Esophagus muscularis mucosa (tissue), 4 donors: ENCODE data around the gene IPCEF1. TPM values are rescaled to one million over a fixed set of nuclear protein-coding genes. Genes with fewer than 3 reads are reported as not detected.

ENCODE experiments used
- DNase-seq: peaks from one replicate; pipeline ENCODE4 v3.0.0-alpha.2; 2017; ENCODE audit errors: extremely low spot score
- H3K27ac ChIP-seq, 4 donors: fragments of 200-600 bp; sonication (generic); replicated peaks in 1 of 4; 1 replicate in 3 of 4; 2 replicates in 1 of 4; pipeline ENCODE4 v1.5.1; 2016 to 2019; ENCODE audit warnings: mild to moderate bottlenecking in 1 of 4
- H3K27me3 ChIP-seq, 4 donors: fragments of 200-600 bp; sonication (generic); one replicate each; pipeline versions ENCODE4 v1.5.1 to v1.6.0; 2016 to 2019
- H3K36me3 ChIP-seq, 4 donors: fragments of 200-600 bp; sonication (generic); one replicate each; pipeline ENCODE4 v1.5.1; 2016 to 2019
- H3K4me1 ChIP-seq, 4 donors: fragments of 200-600 bp; sonication (generic); one replicate each; pipeline ENCODE4 v1.5.1; 2016 to 2019
- H3K4me3 ChIP-seq, 4 donors: fragments of 200-600 bp; sonication (generic); 1 replicate in 2 of 4; 2 replicates in 2 of 4; pipeline ENCODE4 v1.5.1; 2016 to 2019; ENCODE audit warnings: mild to moderate bottlenecking in 4 of 4, moderate library complexity in 1 of 4
- H3K9me3 ChIP-seq, 4 donors: fragments of 200-600 bp; sonication (generic); 1 replicate in 3 of 4; 2 replicates in 1 of 4; pipeline ENCODE4 v1.5.1; 2016 to 2019
- CTCF ChIP-seq, 3 experiments: fragments of 200-600 bp in 2 of 3; fragments of 450-650 bp in 1 of 3; sonication (generic) in 2 of 3; IDR thresholded peaks; one replicate each; pipeline ENCODE4 v1.5.1; 2017 to 2019; ENCODE audit warnings: antibody characterized with exemption in 3 of 3, mild to moderate bottlenecking in 2 of 3, moderate library complexity in 1 of 3
- EP300 ChIP-seq: sonication (generic); formaldehyde crosslinking; IDR thresholded peaks from one replicate; pipeline ENCODE4 v1.6.1; 2017; ENCODE audit warnings: antibody characterized with exemption
- POLR2A ChIP-seq: fragments of 450-650 bp; IDR thresholded peaks from one replicate; pipeline ENCODE4 v1.6.1; 2017; ENCODE audit warnings: antibody characterized with exemption, moderate library complexity, mild to moderate bottlenecking, low read depth
- POLR2AphosphoS5 ChIP-seq, 2 donors: sonication (generic); formaldehyde crosslinking; IDR thresholded peaks; one replicate each; pipeline ENCODE4 v1.6.1; 2017; ENCODE audit warnings: antibody characterized with exemption in 2 of 2
- WGBS: methylation state at CpG from one replicate; pipeline ENCODE4 v1.1.5; 2018; 5-methylcytosine and 5-hydroxymethylcytosine counted together
- intact Hi-C: fragments of 100-400 bp; cut with DNase I; formaldehyde crosslinking; loops from one replicate; pipeline ENCODE4 v1.15.1; 2023
- total RNA-seq, 4 donors: library from RNA; depleted of rRNA; stranded (reverse); fragments of >200 nt; gene quantifications; one replicate each; pipeline versions ENCODE4 v1.1.0 to v1.2.1, GENCODE V29; 2016

IPCEF1 gene
- total RNA-seq, 4 donors from 2014 or later = 0.63 to 2.7 (median 1.2) TPM

GRCh38 chr6:154164397-154164796 is 192.2 kb downstream of the IPCEF1 start:
- no peak for TF ChIP-seq EP300
- TF ChIP-seq CTCF (IDR thresholded peaks at IDR 0.05) = no peak
- TF ChIP-seq POLR2A = no peak
- peak; percentile 53 to 64 for TF ChIP-seq POLR2AphosphoS5 (IDR thresholded peaks at IDR 0.05)
- 26% methylated on average over 5 of the region's 5 CpGs for WGBS
- Histone ChIP-seq H3K9me3 (no peaks in the 10 kb centered on the region), H3K4me1 (peaks cover 0 to 20% (median 14%) of the 10 kb centered on the region in 4 donors), H3K27me3 (no peaks in the 10 kb centered on the region), H3K4me3 (peak overlapping the region in 3 of 4 donors; percentile 11 to 23 (median 19)), H3K36me3 (no peaks in the 10 kb centered on the region), H3K27ac (peak overlapping the region; percentile 23 to 62 (median 46))
- no peak for DNase-seq
- intact Hi-C loops = no loop called here

GRCh38 chr6:154161689-154162088 is 194.9 kb downstream of the IPCEF1 start:
- TF ChIP-seq POLR2A (no peak), EP300 (no peak), CTCF (IDR thresholded peaks at IDR 0.05) (no peak), POLR2AphosphoS5 (IDR thresholded peaks at IDR 0.05) (no peak)
- Histone ChIP-seq H3K4me3 (no peak overlapping the region), H3K9me3 (no peaks in the 10 kb centered on the region), H3K36me3 (no peaks in the 10 kb centered on the region), H3K27ac (no peak overlapping the region), H3K4me1 (peaks cover 3 to 27% (median 18%) of the 10 kb centered on the region in 4 donors), H3K27me3 (no peaks in the 10 kb centered on the region)
- intact Hi-C loops = no loop called here
- no peak for DNase-seq
- WGBS = 79% methylated on average over 3 of the region's 3 CpGs

- no peaks in the 10 kb centered on the region for H3K36me3 ChIP-seq
- no peak for DNase-seq
- H3K9me3 ChIP-seq = no peaks in the 10 kb centered on the region
- no peaks in the 10 kb centered on the region for H3K27me3 ChIP-seq
- TF ChIP-seq EP300 (no peak), POLR2AphosphoS5 (IDR thresholded peaks at IDR 0.05) (no peak), POLR2A (no peak)
- intact Hi-C loops = loop anchor here (10.0 kb wide), 3 partner anchors 216 to 516 kb away; no protein-coding TSS in a partner anchor
- H3K4me1 ChIP-seq = peaks cover 3 to 17% (median 14%) of the 10 kb centered on the region in 4 donors
- no peak overlapping the region for H3K4me3 ChIP-seq
- no peak overlapping the region for H3K27ac ChIP-seq
- 88% methylated on average over 2 of the region's 2 CpGs for WGBS
Observed at GRCh38 chr6:154159126-154159525, 197.5 kb downstream of the IPCEF1 start.

- DNase-seq = no peak
- intact Hi-C loops = loop anchor here (10.0 kb wide), 3 partner anchors 217 to 517 kb away; no protein-coding TSS in a partner anchor
- TF ChIP-seq CTCF (IDR thresholded peaks at IDR 0.05) (no peak), POLR2A (no peak), POLR2AphosphoS5 (IDR thresholded peaks at IDR 0.05) (no peak), EP300 (no peak)
- Histone ChIP-seq H3K36me3 (no peaks in the 10 kb centered on the region), H3K9me3 (no peaks in the 10 kb centered on the region), H3K4me1 (peaks cover 3 to 10% (median 9%) of the 10 kb centered on the region in 4 donors), H3K4me3 (peak overlapping the region in 1 of 4 donors; percentile 16), H3K27ac (no peak overlapping the region), H3K27me3 (no peaks in the 10 kb centered on the region)
Observed at GRCh38 chr6:154157706-154158105, 198.9 kb downstream of the IPCEF1 start.

GRCh38 chr6:154157082-154157481 is 199.5 kb downstream of the IPCEF1 start:
- H3K27ac ChIP-seq = no peak overlapping the region
- no peaks in the 10 kb centered on the region for H3K9me3 ChIP-seq
- H3K27me3 ChIP-seq = no peaks in the 10 kb centered on the region
- WGBS = 67% methylated on average over 4 of the region's 4 CpGs
- H3K4me3 ChIP-seq = peak overlapping the region in 2 of 4 donors; percentile 16 to 25
- H3K36me3 ChIP-seq = no peaks in the 10 kb centered on the region
- TF ChIP-seq EP300 (no peak), POLR2AphosphoS5 (IDR thresholded peaks at IDR 0.05) (no peak), POLR2A (no peak), CTCF (IDR thresholded peaks at IDR 0.05) (no peak)
- intact Hi-C loops = loop anchor here (10.0 kb wide), 3 partner anchors 218 to 518 kb away; no protein-coding TSS in a partner anchor
- H3K4me1 ChIP-seq = peaks cover 3 to 10% (median 9%) of the 10 kb centered on the region in 4 donors
- peak; percentile 86 for DNase-seq
